HepG2 (cell line): ENCODE results near the gene EPN3. TPM values are rescaled to one million over a fixed set of nuclear protein-coding genes. Genes with fewer than 3 reads are reported as not detected.

ENCODE experiments used
- BRD4 ChIP-seq: sonication (generic); formaldehyde crosslinking; IDR thresholded peaks from 2 replicates; pipeline ENCODE4 v1.4.0; 2020; ENCODE audit warnings: missing genetic modification reagents
- FOXP1 ChIP-seq, 2 experiments: fragments of 450-650 bp in 1 of 2; IDR thresholded peaks; 2 replicates each; pipeline ENCODE4 v1.6.1; 2017 to 2018; ENCODE audit warnings: antibody characterized with exemption in 1 of 2
- MIER3 ChIP-seq: IDR thresholded peaks from 2 replicates; pipeline ENCODE4 v1.6.1; 2016; ENCODE audit warnings: missing compliant biosample characterization, borderline replicate concordance
- NRL ChIP-seq: sonication (generic); formaldehyde crosslinking; IDR thresholded peaks from 2 replicates; pipeline ENCODE4 v1.5.0; 2020; ENCODE audit warnings: missing genetic modification reagents, mild to moderate bottlenecking, moderate library complexity, borderline replicate concordance
- PAF1 ChIP-seq: IDR thresholded peaks from 2 replicates; pipeline ENCODE4 v1.6.1; 2016; ENCODE audit warnings: missing genetic modification reagents, missing compliant biosample characterization
- PLSCR1 ChIP-seq: sonication (generic); formaldehyde crosslinking; IDR thresholded peaks from 2 replicates; pipeline ENCODE4 v1.5.0; 2020; ENCODE audit warnings: missing genetic modification reagents, mild to moderate bottlenecking, borderline replicate concordance
- SNAPC4 ChIP-seq: sonication (generic); formaldehyde crosslinking; IDR thresholded peaks from 2 replicates; pipeline ENCODE4 v1.4.0; 2020; ENCODE audit warnings: mild to moderate bottlenecking, missing genetic modification reagents
- SRSF1 ChIP-seq: fragments of 200-400 bp; formaldehyde crosslinking; optimal IDR thresholded peaks from 2 replicates; pipeline ENCODE3; 2017; ENCODE audit warnings: mild to moderate bottlenecking, low read depth, low read length, moderate library complexity
- TCF7 ChIP-seq: sonication (generic); IDR thresholded peaks from 2 replicates; pipeline ENCODE4 v1.6.1; 2016; ENCODE audit warnings: antibody characterized with exemption, low read depth
- USF2 ChIP-seq, 2 experiments: sonication (generic) in 1 of 2; formaldehyde crosslinking in 1 of 2; IDR thresholded peaks; 2 replicates each; pipeline versions ENCODE4 v1.5.1 to v1.6.1; 2011 to 2020; ENCODE audit warnings: borderline replicate concordance in 1 of 2, low read depth in 1 of 2, low read length in 1 of 2, mild to moderate bottlenecking in 1 of 2, missing genetic modification reagents in 1 of 2, moderate library complexity in 1 of 2
- ZBTB49 ChIP-seq: sonication (generic); formaldehyde crosslinking; IDR thresholded peaks from 2 replicates; pipeline ENCODE4 v1.4.0; 2020; ENCODE audit warnings: missing genetic modification reagents, borderline replicate concordance
- ZNF281 ChIP-seq: sonication (generic); formaldehyde crosslinking; IDR thresholded peaks from 2 replicates; pipeline ENCODE4 v1.4.0; 2020; ENCODE audit warnings: missing genetic modification reagents, borderline replicate concordance
- polyA plus RNA-seq, 8 experiments: library from polyadenylated mRNA; depleted of rRNA in 3 of 8; stranded (reverse) in 7 of 8; unstranded in 1 of 8; fragments of >200 nt; fragmentation: Illumina TruSeq in 4 of 8; extraction: Trizol in 4 of 8; gene quantifications; 2 replicates each; pipeline versions ENCODE4 v1.2.1 to v1.2.3, GENCODE V29; 2011 to 2016; ENCODE audit warnings: low read depth in 4 of 8, missing spikeins in 1 of 8, mixed read lengths in 1 of 8; ENCODE audit not compliant: insufficient read depth in 1 of 8
- total RNA-seq, 5 experiments: library from RNA; depleted of rRNA; stranded (reverse); fragments of >200 nt; fragmentation: Illumina TruSeq; extraction: Trizol; gene quantifications; 2 replicates each; pipeline ENCODE4 v1.2.3, GENCODE V29; 2016; ENCODE audit warnings: low read depth in 1 of 5

The EPN3 gene
- total and polyA plus RNA-seq, 2 of the 13 experiments (the other 11 are each of a cell fraction or from before 2014, with no cell fraction given) = 0.11 to 0.95 TPM

- TF ChIP-seq SNAPC4 (CRISPR knock-in tag) = 0 out of 2 replicates have a peak, but pooled peaks have one; percentile 58
- no peak for TF ChIP-seq FOXP1 (IDR thresholded peaks at IDR 0.05)
- peak; percentile 72 for TF ChIP-seq FOXP1 (CRISPR knock-in tag; IDR thresholded peaks at IDR 0.05)
- 0 out of 2 replicates have a peak, but pooled peaks have one; percentile 46 for TF ChIP-seq BRD4 (CRISPR knock-in tag)
- peak; percentile 46; the same call in 1 of the 2 replicates for TF ChIP-seq ZNF281 (CRISPR knock-in tag)
- TF ChIP-seq PAF1 (CRISPR knock-in tag) = no peak
- TF ChIP-seq USF2 (IDR thresholded peaks at IDR 0.05; ENCODE audit: low read depth, low read length) = peak; percentile 95
- peak; percentile 97; the same call in 1 of the 2 replicates for TF ChIP-seq USF2 (CRISPR knock-in tag; IDR thresholded peaks at IDR 0.05; ENCODE audit: borderline replicate concordance)
- TF ChIP-seq PLSCR1 (CRISPR knock-in tag) = no peak
- TF ChIP-seq NRL = peak; percentile 72; the same call in 1 of the 2 replicates
- peak; percentile 56; the same call in 1 of the 2 replicates for TF ChIP-seq TCF7
- TF ChIP-seq MIER3 (CRISPR knock-in tag) = peak; percentile 63; the same call in 1 of the 2 replicates
- peak; percentile 13 for TF ChIP-seq SRSF1
- no peak for TF ChIP-seq ZBTB49 (CRISPR knock-in tag)
Observed at GRCh38 chr17:50542795-50543774, 10.6 kb downstream of the EPN3 start (continued).
